ENCODE results near the gene TFR2. TPM values are rescaled to one million over a fixed set of nuclear protein-coding genes. Genes with fewer than 3 reads are reported as not detected.

TFR2 gene
- total and polyA plus RNA-seq, 9 of the 15 experiments (the other 6 are each of a cell fraction or from before 2014, with no cell fraction given): 3.8 to 123 (median 51.1) TPM

GRCh38 chr7:100604028-100604975, 37.0 kb downstream of the TFR2 start (continued):
- TF ChIP-seq ZBTB40 (IDR thresholded peaks at IDR 0.05) (peak; percentile 62; the same call in 1 of the 2 replicates), ZBTB40 (CRISPR knock-in tag; IDR thresholded peaks at IDR 0.05) (no peak), ZNF609 (CRISPR knock-in tag; IDR thresholded peaks at IDR 0.05; ENCODE audit: borderline replicate concordance) (no peak), ZNF24 (IDR thresholded peaks at IDR 0.05) (peak; percentile 26; the same call in 1 of the 2 replicates), SREBF2 (CRISPR knock-in tag; IDR thresholded peaks at IDR 0.05) (0 out of 2 replicates have a peak, but pooled peaks have one; percentile 93), MAZ (CRISPR knock-in tag; conservative IDR thresholded peaks at IDR 0.05 in 1 of 2, IDR thresholded peaks at IDR 0.05 in 1 of 2) (peak; percentile 94 to 95), NFATC3 (IDR thresholded peaks at IDR 0.05) (no peak)
- TF ChIP-seq, protein P1, sequence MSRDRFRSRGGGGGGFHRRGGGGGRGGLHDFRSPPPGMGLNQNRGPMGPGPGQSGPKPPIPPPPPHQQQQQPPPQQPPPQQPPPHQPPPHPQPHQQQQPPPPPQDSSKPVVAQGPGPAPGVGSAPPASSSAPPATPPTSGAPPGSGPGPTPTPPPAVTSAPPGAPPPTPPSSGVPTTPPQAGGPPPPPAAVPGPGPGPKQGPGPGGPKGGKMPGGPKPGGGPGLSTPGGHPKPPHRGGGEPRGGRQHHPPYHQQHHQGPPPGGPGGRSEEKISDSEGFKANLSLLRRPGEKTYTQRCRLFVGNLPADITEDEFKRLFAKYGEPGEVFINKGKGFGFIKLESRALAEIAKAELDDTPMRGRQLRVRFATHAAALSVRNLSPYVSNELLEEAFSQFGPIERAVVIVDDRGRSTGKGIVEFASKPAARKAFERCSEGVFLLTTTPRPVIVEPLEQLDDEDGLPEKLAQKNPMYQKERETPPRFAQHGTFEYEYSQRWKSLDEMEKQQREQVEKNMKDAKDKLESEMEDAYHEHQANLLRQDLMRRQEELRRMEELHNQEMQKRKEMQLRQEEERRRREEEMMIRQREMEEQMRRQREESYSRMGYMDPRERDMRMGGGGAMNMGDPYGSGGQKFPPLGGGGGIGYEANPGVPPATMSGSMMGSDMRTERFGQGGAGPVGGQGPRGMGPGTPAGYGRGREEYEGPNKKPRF (IDR thresholded peaks at IDR 0.05; ENCODE audit: low read depth, low read length): no peak

Data from K562 (cell line).